IMR-90 (cell line): Measurements from ENCODE around the gene CMTM8.

Experiments
- BHLHE40 ChIP-seq: fragments of 150-350 bp; IDR thresholded peaks from 2 replicates; pipeline ENCODE4 v1.6.1; 2016; ENCODE audit warnings: mild to moderate bottlenecking, low read depth, low read length
- CEBPB ChIP-seq: IDR thresholded peaks from 2 replicates; pipeline ENCODE4 v1.6.1; 2012; ENCODE audit warnings: low read depth, low read length, improper control_type of control experiment
- CTCF ChIP-seq: conservative IDR thresholded peaks from 2 replicates; pipeline ENCODE4 v1.5.1; 2012; ENCODE audit warnings: mild to moderate bottlenecking, low read depth, low read length, improper control_type of control experiment
- ELK1 ChIP-seq: fragments of 150-350 bp; IDR thresholded peaks from 2 replicates; pipeline ENCODE4 v1.6.1; 2016; ENCODE audit warnings: low read depth, mild to moderate bottlenecking, low read length, moderate library complexity, borderline replicate concordance
- FOS ChIP-seq: fragments of 150-350 bp; IDR thresholded peaks from 2 replicates; pipeline ENCODE4 v1.6.1; 2016; ENCODE audit warnings: low read depth, low read length
- MAFK ChIP-seq: IDR thresholded peaks from 2 replicates; pipeline ENCODE4 v1.6.1; 2012; ENCODE audit warnings: low read depth, low read length, improper control_type of control experiment
- MXI1 ChIP-seq: IDR thresholded peaks from 2 replicates; pipeline ENCODE4 v1.6.1; 2012; ENCODE audit warnings: low read depth, mild to moderate bottlenecking, low read length, moderate library complexity, borderline replicate concordance
- NFE2L2 ChIP-seq: fragments of 150-350 bp; IDR thresholded peaks from 2 replicates; pipeline ENCODE4 v1.6.1; 2016; ENCODE audit warnings: low read depth, mild to moderate bottlenecking, low read length
- POLR2A ChIP-seq: IDR thresholded peaks from 2 replicates; pipeline ENCODE4 v1.6.1; 2012; ENCODE audit warnings: mild to moderate bottlenecking, low read depth, low read length
- RAD21 ChIP-seq: IDR thresholded peaks from 2 replicates; pipeline ENCODE4 v1.6.1; 2012; ENCODE audit warnings: low read length, improper control_type of control experiment
- RCOR1 ChIP-seq: IDR thresholded peaks from 2 replicates; pipeline ENCODE4 v1.6.1; 2012; ENCODE audit warnings: mild to moderate bottlenecking, low read length, improper control_type of control experiment; ENCODE audit not compliant: insufficient replicate concordance
- RFX5 ChIP-seq: IDR thresholded peaks from 2 replicates; pipeline ENCODE4 v1.8.0; 2012; ENCODE audit warnings: low read depth, mild to moderate bottlenecking, low read length, moderate library complexity
- SMC3 ChIP-seq: fragments of 150-350 bp; IDR thresholded peaks from 2 replicates; pipeline ENCODE4 v1.6.1; 2016; ENCODE audit warnings: low read depth, mild to moderate bottlenecking, antibody characterized with exemption, low read length, moderate library complexity

GRCh38 chr3:32255345-32255744 is 16.9 kb downstream of the CMTM8 start:
- TF ChIP-seq CTCF: no peak
- TF ChIP-seq POLR2A: no peak
- TF ChIP-seq ELK1: no peak
- TF ChIP-seq FOS: no peak
- TF ChIP-seq RCOR1: no peak
- TF ChIP-seq RAD21: no peak
- TF ChIP-seq RFX5: no peak
- TF ChIP-seq NFE2L2: no peak
- TF ChIP-seq MAFK: no peak
- no peak for TF ChIP-seq SMC3
- TF ChIP-seq CEBPB: no peak
- no peak for TF ChIP-seq MXI1
- TF ChIP-seq BHLHE40: no peak
